T-helper 9 cell (primary cell): ENCODE results near the gene ERCC1.

Experiments used
- DNase-seq: peaks from one replicate; pipeline ENCODE4 v3.0.0-alpha.2; 2020

ERCC1 gene

GRCh38 chr19:45362291-45362690, 61.4 kb downstream of the ERCC1 start:
- no peak for DNase-seq

GRCh38 chr19:45361608-45362007, 62.1 kb downstream of the ERCC1 start:
- no peak for DNase-seq

DNA sequence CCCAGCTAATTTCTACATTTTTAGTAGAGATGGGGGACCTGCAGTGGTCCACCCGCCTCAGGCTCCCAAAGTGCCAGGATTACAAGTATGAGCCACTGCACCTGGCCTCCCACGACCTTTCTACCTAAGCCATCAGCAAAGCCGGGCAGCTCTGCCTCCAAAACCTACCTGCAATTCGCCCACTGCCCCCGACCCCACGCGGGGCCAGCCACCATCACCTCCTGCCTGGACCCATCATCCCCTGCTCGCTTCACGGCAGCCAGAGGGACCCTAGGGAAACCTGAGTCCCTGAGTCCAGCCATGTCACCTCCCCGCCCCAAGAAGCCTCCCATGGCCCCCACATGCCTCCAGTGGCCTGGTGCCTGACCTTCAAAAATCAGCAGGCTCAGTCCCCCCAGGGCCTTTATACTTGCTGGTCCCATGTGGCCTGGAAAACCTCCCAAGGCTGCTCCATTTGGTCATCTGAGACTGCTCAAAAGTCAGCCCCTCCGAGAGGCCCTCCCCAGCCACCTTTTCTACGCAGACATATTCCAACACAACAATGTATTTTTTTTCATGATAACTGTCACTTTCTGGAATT, 65.4 kb downstream of the ERCC1 start:
- DNase-seq = no peak

GRCh38 chr19:45357445-45357783, 66.3 kb downstream of the ERCC1 start:
- no peak for DNase-seq
